ENCODE data around the gene CNOT2.

- TF ChIP-seq CTCF (IDR thresholded peaks at IDR 0.05; ENCODE audit: poor library complexity) (no peak), EZH2 (IDR thresholded peaks at IDR 0.05; ENCODE audit: borderline replicate concordance) (no peak)
Measured at GRCh38 chr12:70288817-70289216, 45.6 kb downstream of the CNOT2 start.
